HL-60 (cell line): Measurements from ENCODE around the gene L3MBTL2. TPM values are rescaled to one million over a fixed set of nuclear protein-coding genes. Genes with fewer than 3 reads are reported as not detected.

Experiments
- DNase-seq, 2 experiments: peaks; one replicate each; pipeline ENCODE4 v3.0.0-alpha.2; 2010 to 2020; ENCODE audit warnings: low read depth in 1 of 2, low spot score in 1 of 2
- H3K27ac ChIP-seq: fragments of 250-450 bp; sonication (Bioruptor Pico); replicated peaks from 2 replicates; pipeline ENCODE4 v1.5.1; 2020; ENCODE audit warnings: mild to moderate bottlenecking, moderate library complexity
- H3K27me3 ChIP-seq: fragments of 250-450 bp; sonication (Bioruptor Pico); 2 replicates; pipeline ENCODE4 v1.5.1; 2021; ENCODE audit warnings: mild to moderate bottlenecking, moderate library complexity; ENCODE audit not compliant: insufficient read depth, poor library complexity, severe bottlenecking
- H3K4me3 ChIP-seq: replicated peaks from 2 replicates; pipeline ENCODE4 v1.5.1; 2011; ENCODE audit warnings: mild to moderate bottlenecking, control low read depth, low read length; ENCODE audit not compliant: insufficient read depth
- GABPA ChIP-seq: IDR thresholded peaks from 2 replicates; pipeline ENCODE4 v1.6.1; 2012; ENCODE audit warnings: low read depth
- POLR2AphosphoS5 ChIP-seq: IDR thresholded peaks from 2 replicates; pipeline ENCODE4 v1.6.1; 2012; ENCODE audit warnings: low read depth
- REST ChIP-seq: IDR thresholded peaks from 2 replicates; pipeline ENCODE4 v1.6.1; 2012; ENCODE audit warnings: low read depth; ENCODE audit not compliant: insufficient replicate concordance
- SPI1 ChIP-seq: IDR thresholded peaks from 2 replicates; pipeline ENCODE4 v1.6.1; 2012; ENCODE audit warnings: low read depth, mild to moderate bottlenecking, borderline replicate concordance
- microRNA-seq: library from miRNA; unstranded; fragments of <30 nt; microRNA quantifications from one replicate; pipeline ENCODE4, GENCODE V29; 2018
- TF ChIP-seq, protein P1 (sequence below): IDR thresholded peaks from one replicate; pipeline ENCODE4 v1.5.1; 2011; ENCODE audit warnings: low read length, control low read depth, inconsistent platforms; ENCODE audit not compliant: insufficient read depth

Gene L3MBTL2

GRCh38 chr22:41280854-41281253 is 75.7 kb downstream of the L3MBTL2 start:
- Histone ChIP-seq H3K4me3 (no peak overlapping the region), H3K27me3 (no peaks in the 10 kb centered on the region), H3K27ac (no peak overlapping the region)
- TF ChIP-seq, protein P1, sequence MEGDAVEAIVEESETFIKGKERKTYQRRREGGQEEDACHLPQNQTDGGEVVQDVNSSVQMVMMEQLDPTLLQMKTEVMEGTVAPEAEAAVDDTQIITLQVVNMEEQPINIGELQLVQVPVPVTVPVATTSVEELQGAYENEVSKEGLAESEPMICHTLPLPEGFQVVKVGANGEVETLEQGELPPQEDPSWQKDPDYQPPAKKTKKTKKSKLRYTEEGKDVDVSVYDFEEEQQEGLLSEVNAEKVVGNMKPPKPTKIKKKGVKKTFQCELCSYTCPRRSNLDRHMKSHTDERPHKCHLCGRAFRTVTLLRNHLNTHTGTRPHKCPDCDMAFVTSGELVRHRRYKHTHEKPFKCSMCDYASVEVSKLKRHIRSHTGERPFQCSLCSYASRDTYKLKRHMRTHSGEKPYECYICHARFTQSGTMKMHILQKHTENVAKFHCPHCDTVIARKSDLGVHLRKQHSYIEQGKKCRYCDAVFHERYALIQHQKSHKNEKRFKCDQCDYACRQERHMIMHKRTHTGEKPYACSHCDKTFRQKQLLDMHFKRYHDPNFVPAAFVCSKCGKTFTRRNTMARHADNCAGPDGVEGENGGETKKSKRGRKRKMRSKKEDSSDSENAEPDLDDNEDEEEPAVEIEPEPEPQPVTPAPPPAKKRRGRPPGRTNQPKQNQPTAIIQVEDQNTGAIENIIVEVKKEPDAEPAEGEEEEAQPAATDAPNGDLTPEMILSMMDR: no peak
- no peak for TF ChIP-seq POLR2AphosphoS5
- no peak for TF ChIP-seq SPI1
- no peak for TF ChIP-seq GABPA
- no peak for TF ChIP-seq REST
- no peak for DNase-seq

Small RNA genes within 50 kb of the gene (microRNA-seq; reads per million reads assigned to microRNA genes)
- gene MIR6889: not detected
